HG02970 (cell line): ENCODE results near the gene TPST2.
"Not testable (repeated sequence)": the region's sequence is repeated elsewhere in the genome, so short reads cannot be mapped to it uniquely, and the experiment has no call there.

Source experiments
- ATAC-seq: cut with Tn5 transposase; IDR thresholded peaks from one replicate; pipeline ENCODE4 v1.9.1; 2021; ENCODE audit warnings: mild to moderate bottlenecking, moderate library complexity, moderate number of reproducible peaks; ENCODE audit not compliant: unreplicated experiment, low FRiP score

TPST2 gene

DNA sequence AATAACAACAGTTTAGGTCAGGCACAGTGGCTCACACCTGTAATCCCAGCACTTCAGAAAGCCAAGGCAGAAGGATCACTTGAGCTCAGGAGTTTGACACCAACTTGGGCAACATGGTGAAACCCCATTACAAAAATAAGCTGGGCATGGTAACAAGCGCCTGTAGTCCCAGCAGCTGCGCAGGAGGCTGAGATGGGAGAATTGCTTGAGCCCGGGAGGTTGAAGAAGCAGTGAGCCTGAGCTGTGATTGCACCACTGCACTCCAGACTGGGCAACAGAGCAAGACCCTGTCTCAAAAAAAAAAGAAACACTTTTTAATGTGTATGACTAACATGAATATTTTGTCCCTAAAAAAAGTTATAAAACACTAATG is 53.2 kb downstream of the TPST2 start:
- no peak for ATAC-seq

DNA sequence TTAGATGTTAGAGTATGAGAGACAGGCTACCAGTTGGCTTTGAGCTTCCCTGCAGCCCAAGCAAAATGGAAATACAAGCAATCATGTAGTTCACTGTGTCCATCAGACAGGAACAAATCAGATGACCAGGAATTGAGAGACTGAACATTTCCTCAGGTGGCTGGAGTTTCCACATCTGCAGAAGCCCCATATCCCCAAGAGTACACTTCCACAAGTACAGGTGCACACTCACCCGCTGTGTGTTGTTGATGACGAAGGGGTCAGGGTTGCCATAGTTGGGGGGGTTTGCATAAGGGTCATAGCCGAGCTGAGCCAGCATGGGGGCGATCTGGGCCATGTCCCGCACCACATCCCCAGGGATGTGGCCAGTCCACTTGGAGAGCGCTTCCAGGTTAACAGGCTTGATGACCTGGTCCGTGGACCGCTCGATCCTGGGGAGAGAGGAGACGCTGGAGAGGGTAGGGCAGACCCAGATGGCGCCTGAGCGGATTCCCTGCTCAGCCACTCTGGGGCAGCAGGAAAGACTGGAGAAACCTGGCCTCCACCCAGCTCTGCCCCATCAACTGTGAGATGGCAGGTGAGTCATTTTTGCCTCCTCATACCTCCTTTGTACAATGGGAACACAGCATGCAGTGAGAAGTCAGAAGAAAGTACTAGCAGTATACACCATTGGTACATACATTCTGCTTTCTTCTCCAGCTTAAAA is 53.7 kb downstream of the TPST2 start:
- no peak for ATAC-seq

DNA sequence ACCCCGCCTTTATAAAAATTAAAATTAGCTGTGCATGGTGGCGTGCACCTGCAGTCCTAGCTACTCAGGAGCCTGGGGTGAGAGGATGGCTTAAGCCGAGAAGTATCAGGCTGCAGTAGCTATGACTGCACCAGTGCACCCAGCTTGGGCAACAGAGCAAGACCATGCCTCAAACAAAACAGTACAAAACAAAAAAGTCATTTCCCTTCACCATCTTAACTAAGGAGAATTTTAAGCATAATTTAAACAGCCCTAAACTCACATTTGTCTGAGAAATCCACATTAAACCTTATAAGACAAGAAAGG is 54.4 kb downstream of the TPST2 start:
- ATAC-seq: no peak

GRCh38 chr22:26534874-26535602 is 54.9 kb downstream of the TPST2 start:
- no peak for ATAC-seq

DNA sequence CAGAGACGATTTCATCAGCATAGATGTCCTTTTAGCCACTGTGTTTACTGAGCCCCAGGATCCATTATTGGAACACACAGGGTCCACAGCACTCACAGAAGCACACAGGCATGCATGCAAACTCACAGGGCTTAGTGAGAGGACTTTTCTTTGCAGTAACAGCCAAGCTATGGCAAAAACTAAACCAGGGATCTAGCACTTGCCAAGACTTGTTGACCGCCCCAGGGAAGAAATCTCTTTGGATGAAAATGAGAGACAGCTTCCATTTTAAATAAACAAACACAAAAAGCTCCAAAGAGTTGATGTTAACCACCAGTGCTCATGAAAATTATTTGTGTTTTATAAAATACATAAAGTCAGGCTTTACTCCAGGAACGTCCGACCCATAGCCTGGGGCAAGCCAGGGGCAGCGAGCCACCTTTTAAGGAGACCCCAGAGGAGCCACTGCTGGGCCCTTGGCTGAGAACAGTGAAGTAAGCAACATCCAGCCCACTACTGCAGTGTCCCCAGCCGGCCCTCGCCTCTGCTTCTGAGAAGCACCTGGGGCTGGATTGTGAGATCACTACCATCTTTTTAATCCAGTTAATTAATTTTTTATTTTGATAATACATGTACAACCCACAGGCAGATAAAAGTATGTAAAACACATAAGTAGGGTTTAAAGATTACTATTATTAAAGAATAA is 55.6 kb downstream of the TPST2 start:
- ATAC-seq: no peak

GRCh38 chr22:26529345-26529744 is 60.6 kb downstream of the TPST2 start:
- ATAC-seq: no peak

DNA sequence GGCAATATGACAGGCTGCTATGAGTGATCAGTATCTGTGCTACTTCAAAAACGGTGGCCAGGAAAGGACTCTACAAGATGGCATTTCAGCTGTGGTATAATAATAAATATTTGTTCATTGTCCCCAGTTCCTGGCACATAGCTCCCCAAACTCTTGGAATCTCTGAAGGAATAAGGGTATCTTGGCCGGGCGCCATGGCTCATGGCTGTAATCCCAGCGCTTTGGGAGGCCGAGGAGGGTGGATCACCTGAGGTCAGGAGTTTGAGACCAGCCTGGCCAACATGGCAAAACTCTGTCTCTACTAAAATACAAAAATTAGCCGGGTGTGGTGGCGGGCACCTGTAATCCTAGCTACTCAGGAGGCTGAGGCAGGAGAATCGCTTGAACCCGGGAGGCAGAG is 61.4 kb downstream of the TPST2 start:
- ATAC-seq: not testable (repeated sequence)

GRCh38 chr22:26527574-26528465 is 62.1 kb downstream of the TPST2 start:
- no peak for ATAC-seq

DNA sequence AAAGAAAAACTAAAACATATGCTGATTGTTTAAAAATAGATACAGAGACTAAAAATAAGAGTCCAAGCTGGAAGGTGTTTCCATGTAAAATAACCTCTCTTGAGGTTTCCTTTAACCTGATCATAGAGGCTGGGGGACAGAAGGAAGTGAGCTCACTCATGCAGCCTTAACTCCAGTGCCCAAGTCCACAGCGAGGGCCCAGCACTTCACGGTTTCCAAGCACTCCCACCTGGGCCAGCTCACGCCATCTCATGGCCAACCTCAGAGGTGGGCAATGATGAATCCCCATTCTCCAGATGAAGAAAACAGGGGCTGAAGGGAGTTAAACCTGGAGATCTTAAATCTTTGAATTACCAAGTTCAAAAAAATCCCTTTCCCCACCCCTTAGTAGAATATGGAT is 62.8 kb downstream of the TPST2 start:
- no peak for ATAC-seq

DNA sequence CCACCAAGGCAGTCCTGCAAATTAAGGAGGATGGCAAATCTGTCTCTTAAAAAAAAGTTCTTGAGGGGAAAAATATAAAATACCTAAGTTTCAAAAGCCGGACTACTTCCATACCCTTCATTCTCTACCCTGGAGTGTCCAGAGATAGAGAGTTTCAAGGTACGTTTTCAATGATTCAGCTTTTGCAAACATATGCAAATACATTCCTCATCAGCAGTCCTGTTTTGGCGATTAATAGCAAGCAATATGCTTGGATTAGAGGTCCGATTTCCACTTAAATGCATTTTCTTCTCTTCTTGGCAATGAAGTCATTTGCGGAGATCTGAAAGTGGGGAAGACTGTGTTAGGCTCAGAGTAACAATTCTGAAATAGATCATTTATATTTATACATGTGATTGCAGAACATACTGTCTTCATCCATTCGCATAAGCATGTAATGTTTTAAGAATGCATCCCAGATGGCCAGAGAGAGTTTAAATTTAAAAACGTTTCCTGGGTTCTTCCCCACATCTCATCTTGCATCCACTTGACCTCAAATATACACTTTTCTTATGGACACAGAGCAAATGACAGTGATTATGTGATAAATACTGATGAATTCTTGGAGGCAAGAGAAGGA is 63.9 kb downstream of the TPST2 start:
- ATAC-seq: no peak

- no peak for ATAC-seq
Measured at GRCh38 chr22:26524870-26525269, 65.1 kb downstream of the TPST2 start.

- no peak for ATAC-seq
Measured at GRCh38 chr22:26522592-26522991, 67.3 kb downstream of the TPST2 start.

GRCh38 chr22:26522012-26522411 is 67.9 kb downstream of the TPST2 start:
- ATAC-seq: no peak

DNA sequence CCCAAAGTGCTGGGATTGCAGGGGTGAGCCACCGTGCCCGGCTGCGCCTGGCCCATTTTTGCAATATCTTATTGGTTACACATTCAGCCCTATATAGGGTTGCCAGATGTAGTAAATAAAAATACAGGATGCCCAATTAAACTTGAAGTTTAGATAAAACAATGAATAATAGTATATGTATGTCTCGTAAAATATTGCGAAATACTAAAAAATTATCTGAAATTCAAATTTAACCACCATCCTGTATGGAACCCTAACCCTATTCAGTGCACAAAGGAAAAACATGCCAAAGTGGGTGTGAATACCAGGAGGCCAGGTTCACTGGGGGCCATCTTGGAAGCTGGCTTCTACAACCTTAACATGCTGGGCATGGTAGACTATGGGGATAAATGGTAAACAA is 72.5 kb downstream of the TPST2 start:
- no peak for ATAC-seq

- no peak for ATAC-seq
Measured at GRCh38 chr22:26516503-26516902, 73.4 kb downstream of the TPST2 start.

- ATAC-seq: no peak
Measured at GRCh38 chr22:26515931-26516330, 74.0 kb downstream of the TPST2 start.

DNA sequence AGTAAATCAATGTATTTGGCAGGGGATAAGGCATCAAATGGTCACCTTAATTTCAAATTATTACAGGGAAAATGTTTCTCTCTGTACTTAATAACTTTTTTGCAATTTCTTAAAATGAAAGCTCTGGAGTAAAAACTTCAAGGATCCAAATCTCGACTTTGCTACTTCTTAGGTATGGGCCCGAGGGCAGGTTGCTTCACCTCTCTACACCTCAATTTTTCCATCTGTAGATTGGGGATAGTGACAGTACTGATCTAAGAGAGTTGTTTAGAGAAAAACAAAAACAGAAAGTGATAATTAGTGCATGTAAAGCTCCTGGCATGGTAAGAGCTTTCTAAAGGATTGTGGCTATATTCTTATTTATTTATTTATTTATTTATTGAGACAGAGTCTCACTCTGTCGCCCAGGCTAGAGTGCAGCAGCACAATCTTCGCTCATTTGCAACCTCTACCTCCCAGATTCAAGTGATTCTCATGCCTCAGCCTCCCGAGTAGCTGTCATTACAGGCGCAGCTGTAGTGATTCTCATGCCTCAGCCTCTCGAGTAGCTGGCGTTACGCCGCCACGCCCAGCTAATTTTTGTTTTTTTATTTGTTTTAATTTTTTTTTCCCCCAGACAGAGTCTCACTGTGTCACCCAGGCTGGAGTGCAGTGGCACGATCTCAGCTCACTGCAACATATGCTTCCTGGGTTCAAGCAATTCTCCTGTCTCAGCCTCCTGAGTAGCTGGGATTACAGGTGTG is 75.3 kb downstream of the TPST2 start:
- no peak for ATAC-seq

DNA sequence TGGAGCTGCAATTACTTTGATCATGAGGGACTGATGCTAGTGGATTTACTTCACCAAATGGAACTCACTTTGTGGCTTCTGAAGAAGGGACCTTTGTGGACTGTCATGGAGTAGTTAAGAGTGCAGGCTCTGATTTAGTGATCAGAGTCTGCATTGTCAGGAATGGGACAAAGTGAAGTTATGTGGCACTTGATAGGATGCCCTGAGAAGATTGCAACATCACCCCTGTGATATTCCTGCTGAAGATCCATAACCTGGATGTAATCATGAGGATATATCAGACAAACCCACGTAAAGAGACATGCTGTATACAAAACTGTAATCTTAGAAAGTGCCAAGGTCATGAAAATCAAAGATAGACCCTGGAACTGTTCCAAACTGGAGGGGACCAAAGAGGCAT is 76.1 kb downstream of the TPST2 start:
- no peak for ATAC-seq

DNA sequence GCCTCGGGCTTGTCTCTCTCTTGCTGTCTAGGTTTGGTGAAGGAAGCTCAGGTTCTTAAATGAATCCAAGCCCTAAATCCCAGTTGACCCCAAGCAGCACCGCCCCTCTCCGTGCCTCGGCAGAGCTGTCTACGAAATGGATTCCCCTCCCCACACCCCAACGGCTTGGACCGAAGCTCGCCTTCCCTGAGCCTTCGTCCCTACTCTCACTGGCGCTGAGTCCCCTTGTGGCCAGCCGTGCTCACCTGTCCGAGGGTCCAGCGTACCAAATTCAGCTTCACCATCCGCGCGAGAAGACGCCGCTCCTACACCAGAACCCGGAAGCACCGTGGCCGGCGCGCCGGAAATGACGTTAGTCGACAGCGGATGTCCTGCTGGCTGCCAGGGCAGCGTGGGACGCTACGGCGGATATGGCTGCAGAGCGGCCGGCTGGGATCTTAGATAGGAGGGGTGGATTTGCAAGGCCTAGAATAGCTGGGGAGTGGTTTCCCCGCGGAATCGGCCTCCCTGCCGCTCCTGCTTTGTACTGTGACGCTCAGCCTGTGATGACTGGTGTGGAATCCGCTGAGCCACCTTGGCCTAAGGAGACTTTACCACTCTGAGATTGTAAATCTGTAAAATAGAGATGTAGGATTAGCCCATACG is 77.7 kb downstream of the TPST2 start, which contains the start of gene TFIP11:
TSS of gene TFIP11 (minus strand) at position 325 of the 645 bp plus-strand sequence. CDS start 2,201 bp downstream, outside the sequence.
- ATAC-seq: peak; percentile 91
